Measurements from ENCODE around the gene C1orf105. TPM values are rescaled to one million over a fixed set of nuclear protein-coding genes. Genes with fewer than 3 reads are reported as not detected.

C1orf105 gene
- total RNA-seq, 4 donors from 2014 or later, result not detected

DNA sequence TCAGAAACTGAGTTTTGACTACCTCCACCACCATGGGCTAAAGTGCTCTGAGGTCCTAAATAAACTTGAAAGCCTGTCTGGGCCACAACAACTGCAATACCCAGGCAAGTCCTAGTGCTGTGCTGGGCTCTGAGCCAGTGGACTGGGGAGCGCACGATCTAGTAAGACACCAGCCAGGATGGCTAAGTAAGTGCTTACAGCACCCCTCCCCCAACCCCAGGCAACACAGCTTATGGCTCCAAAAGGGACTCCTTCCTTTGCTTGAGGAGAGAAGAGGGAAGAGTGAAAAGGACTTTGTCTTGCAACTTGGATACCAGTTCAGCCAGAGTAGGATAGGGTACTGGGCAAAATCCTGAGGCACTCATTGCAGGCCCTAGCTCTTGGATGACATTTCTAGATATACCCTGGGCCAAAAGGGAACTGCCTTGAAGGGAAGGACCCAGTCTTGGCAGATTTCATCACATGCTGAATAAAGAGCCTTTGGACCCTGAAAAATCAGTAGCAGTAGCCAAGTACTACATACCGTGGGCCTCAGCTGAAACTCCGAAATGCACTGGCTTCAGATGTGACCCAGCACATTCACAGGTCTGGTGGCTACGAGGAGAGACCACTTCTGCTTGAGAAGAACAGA lies 1.6 kb downstream of the C1orf105 start:
- TF ChIP-seq, protein P1, sequence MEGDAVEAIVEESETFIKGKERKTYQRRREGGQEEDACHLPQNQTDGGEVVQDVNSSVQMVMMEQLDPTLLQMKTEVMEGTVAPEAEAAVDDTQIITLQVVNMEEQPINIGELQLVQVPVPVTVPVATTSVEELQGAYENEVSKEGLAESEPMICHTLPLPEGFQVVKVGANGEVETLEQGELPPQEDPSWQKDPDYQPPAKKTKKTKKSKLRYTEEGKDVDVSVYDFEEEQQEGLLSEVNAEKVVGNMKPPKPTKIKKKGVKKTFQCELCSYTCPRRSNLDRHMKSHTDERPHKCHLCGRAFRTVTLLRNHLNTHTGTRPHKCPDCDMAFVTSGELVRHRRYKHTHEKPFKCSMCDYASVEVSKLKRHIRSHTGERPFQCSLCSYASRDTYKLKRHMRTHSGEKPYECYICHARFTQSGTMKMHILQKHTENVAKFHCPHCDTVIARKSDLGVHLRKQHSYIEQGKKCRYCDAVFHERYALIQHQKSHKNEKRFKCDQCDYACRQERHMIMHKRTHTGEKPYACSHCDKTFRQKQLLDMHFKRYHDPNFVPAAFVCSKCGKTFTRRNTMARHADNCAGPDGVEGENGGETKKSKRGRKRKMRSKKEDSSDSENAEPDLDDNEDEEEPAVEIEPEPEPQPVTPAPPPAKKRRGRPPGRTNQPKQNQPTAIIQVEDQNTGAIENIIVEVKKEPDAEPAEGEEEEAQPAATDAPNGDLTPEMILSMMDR (IDR thresholded peaks at IDR 0.05), result no peak
- TF ChIP-seq POLR2A (IDR thresholded peaks at IDR 0.05), result no peak
- Histone ChIP-seq H3K36me3 (no peaks in the 10 kb centered on the region), H3K4me3 (no peak overlapping the region), H3K4me1 (peaks cover 0 to 2% (median 0%) of the 10 kb centered on the region in 3 donors), H3K27me3 (no peaks in the 10 kb centered on the region), H3K27ac (no peak overlapping the region), H3K9me3 (no peaks in the 10 kb centered on the region)
- DNase-seq, result no peak
- WGBS, 2 donors, result 90 to 93% methylated on average over 3 of the region's 5 CpGs
- intact Hi-C loops (cut with DNase I), result no loop called here

DNA sequence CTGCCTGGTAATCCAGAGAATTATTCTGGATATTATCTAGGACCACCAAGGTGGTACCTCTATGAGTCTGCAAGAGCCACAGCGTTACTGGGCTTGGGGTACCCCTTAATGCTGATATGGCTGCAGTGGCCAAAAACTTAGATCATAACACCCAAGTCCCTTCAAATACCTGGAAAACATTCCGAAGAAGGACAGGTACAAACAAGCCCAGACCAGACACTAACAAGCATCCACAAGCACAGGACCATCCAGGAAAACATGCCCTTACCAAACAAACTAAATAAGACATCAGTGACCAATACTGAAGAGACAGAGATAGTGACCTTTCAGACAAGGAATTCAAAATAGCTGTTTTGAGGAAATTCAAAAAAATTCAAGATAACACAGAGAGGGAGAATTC lies 2.9 kb downstream of the C1orf105 start:
- DNase-seq, result no peak
- WGBS, 2 donors, result 50 to 80% methylated on average over 1 to 2 of the region's 2 CpGs
- intact Hi-C loops (cut with DNase I), result no loop called here

DNA sequence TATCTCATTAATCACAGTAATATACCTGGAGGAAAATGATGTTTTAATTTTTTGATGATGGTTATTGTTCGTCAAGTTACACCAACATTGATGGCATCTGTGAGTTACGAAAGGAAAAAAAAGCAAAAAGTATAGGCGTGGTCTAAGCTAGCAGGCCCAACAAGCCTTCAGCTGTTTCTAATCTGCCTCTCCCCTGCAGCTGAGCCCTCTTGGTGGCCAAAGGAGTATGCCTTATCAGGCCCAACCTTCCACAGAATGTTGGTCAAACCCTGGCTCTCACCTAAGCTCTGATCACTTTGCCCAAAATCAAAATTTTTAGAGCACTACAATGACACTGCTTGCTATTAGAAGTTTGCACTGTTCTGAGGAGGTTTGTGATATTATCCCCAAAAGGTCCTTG lies 4.9 kb downstream of the C1orf105 start:
- Histone ChIP-seq H3K4me1 (peaks cover 0 to 7% (median 3%) of the 10 kb centered on the region in 3 donors), H3K4me3 (no peak overlapping the region), H3K9me3 (no peaks in the 10 kb centered on the region), H3K27ac (no peak overlapping the region), H3K27me3 (no peaks in the 10 kb centered on the region), H3K36me3 (no peaks in the 10 kb centered on the region)
- no peak for DNase-seq
- TF ChIP-seq, protein P1 (IDR thresholded peaks at IDR 0.05), result no peak
- TF ChIP-seq POLR2A (IDR thresholded peaks at IDR 0.05), result no peak
- 70 to 89% methylated on average over 3 of the region's 3 CpGs for WGBS, 2 donors
- intact Hi-C loops (cut with DNase I), result no loop called here

More for the DNA sequence above, 2.9 kb downstream of the C1orf105 start:
- peaks cover 0 to 3% (median 0%) of the 10 kb centered on the region in 3 donors for H3K4me1 ChIP-seq
- no peaks in the 10 kb centered on the region for H3K27me3 ChIP-seq
- no peaks in the 10 kb centered on the region for H3K9me3 ChIP-seq
- H3K4me3 ChIP-seq, result no peak overlapping the region
- TF ChIP-seq, protein P1 (IDR thresholded peaks at IDR 0.05), result no peak
- no peak for TF ChIP-seq POLR2A (IDR thresholded peaks at IDR 0.05)
- H3K36me3 ChIP-seq, result no peaks in the 10 kb centered on the region
- no peak overlapping the region for H3K27ac ChIP-seq

DNA sequence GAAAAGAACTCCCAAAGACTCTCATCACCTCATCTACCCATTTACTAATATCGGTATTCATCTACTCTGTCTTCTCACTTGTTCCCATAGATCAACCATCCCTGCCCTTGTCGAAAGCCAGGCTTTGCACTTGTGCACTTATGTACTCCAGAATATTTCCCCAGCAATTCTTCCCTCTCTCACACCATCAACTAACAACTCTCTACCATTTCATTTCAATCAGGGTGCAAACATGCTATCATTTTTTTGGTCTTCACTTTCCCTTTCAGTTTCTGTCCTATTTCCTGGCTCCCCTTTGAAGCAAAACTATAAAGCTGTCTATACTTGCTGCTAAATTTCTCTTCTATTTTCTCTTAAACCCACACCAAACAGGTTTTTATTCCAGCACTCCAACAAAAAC lies 6.7 kb downstream of the C1orf105 start:
- no peaks in the 10 kb centered on the region for H3K9me3 ChIP-seq
- H3K4me3 ChIP-seq, result no peak overlapping the region
- H3K27me3 ChIP-seq, result no peaks in the 10 kb centered on the region
- H3K36me3 ChIP-seq, result no peaks in the 10 kb centered on the region
- TF ChIP-seq POLR2A (IDR thresholded peaks at IDR 0.05), result no peak
- TF ChIP-seq, protein P1 (IDR thresholded peaks at IDR 0.05), result no peak
- peaks cover 2 to 20% (median 6%) of the 10 kb centered on the region in 3 donors for H3K4me1 ChIP-seq
- 94 to 95% methylated on average over 2 of the region's 2 CpGs for WGBS, 2 donors
- H3K27ac ChIP-seq, result no peak overlapping the region
- intact Hi-C loops (cut with DNase I), result no loop called here
- DNase-seq, result no peak

DNA sequence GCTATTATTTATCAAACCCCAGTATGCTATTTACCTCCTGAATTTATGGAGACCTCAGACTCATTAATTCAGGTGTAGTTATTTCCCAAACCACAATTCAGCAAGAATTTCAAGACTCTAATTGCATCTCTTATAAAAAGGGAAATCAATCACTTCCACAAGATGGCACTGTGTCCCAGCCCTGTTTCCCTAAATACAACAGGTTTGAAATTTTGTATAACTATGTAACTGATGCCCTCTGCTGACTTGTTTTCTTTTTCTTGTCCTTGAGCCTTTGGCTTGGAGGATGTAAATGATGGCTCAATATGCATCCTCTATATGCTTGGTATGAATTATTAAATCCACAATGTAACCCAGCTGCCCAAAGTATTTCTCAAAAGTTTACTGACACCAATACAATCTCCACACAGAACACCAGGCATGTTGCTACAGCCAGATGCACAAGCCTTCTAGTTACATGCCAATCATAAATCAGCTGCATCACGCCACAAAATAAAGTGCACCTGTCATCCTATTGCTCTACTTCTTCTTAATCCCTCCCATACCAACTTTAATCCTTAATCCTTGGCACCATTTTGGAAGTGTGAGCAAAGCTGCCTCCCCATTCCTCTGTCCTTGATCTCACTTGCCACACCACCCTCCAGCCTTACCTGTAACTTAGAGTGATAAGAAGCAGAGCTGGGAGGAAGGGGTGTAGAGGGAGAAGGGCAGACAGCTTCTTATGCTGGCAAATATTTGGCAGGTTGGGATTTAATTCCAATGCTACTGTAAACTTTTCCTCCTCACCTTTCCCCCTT lies 9.0 kb downstream of the C1orf105 start:
- Histone ChIP-seq H3K9me3 (no peaks in the 10 kb centered on the region), H3K36me3 (no peaks in the 10 kb centered on the region), H3K27ac (no peak overlapping the region), H3K27me3 (no peaks in the 10 kb centered on the region), H3K4me1 (peaks cover 3 to 25% (median 8%) of the 10 kb centered on the region in 3 donors), H3K4me3 (no peak overlapping the region)
- intact Hi-C loops (cut with DNase I), result no loop called here
- no peak for TF ChIP-seq POLR2A (IDR thresholded peaks at IDR 0.05)
- TF ChIP-seq, protein P1 (IDR thresholded peaks at IDR 0.05), result peak; percentile 47 to 81 (median 64)
- no peak for DNase-seq
- WGBS, 2 donors, result 59 to 60% methylated on average over 1 of the region's 1 CpG

Measured in esophagus squamous epithelium (tissue), 5 donors.